ENCODE results near the gene TNFAIP8L3.

TNFAIP8L3 gene

GRCh38 chr15:51067510-51067909 is 27.2 kb downstream of the TNFAIP8L3 start:
- no peaks in the 10 kb centered on the region for H3K36me3 ChIP-seq
- H4K20me1 ChIP-seq = no peaks in the 10 kb centered on the region
- no peak overlapping the region for H3K4me3 ChIP-seq
- H3K4me2 ChIP-seq = no peak overlapping the region
- no peak overlapping the region for H3K9ac ChIP-seq
- H3K4me1 ChIP-seq = peaks cover 10 to 33% (median 18%) of the 10 kb centered on the region in 10 experiments; a peak in 18 of 20 replicates
- no peaks in the 10 kb centered on the region for H3K9me3 ChIP-seq (replicated peaks in 1 of 11)
- H3K27ac ChIP-seq = no peak overlapping the region
- no peaks in the 10 kb centered on the region for H3K27me3 ChIP-seq
- TF ChIP-seq Cebpa-rat (IDR thresholded peaks at IDR 0.05) = no peak

- no peak overlapping the region for H3K4me3 ChIP-seq
- no peak for TF ChIP-seq Cebpa-rat (IDR thresholded peaks at IDR 0.05)
- H4K20me1 ChIP-seq = no peaks in the 10 kb centered on the region
- no peaks in the 10 kb centered on the region for H3K27me3 ChIP-seq
- no peak overlapping the region for H3K4me2 ChIP-seq
- no peaks in the 10 kb centered on the region for H3K36me3 ChIP-seq
- no peak overlapping the region for H3K27ac ChIP-seq
- H3K9ac ChIP-seq = no peak overlapping the region
- peaks cover 10 to 24% (median 14%) of the 10 kb centered on the region in 10 experiments; a peak in 18 of 20 replicates for H3K4me1 ChIP-seq
- no peaks in the 10 kb centered on the region for H3K9me3 ChIP-seq (replicated peaks in 1 of 11)
These were observed 28.9 kb downstream of the TNFAIP8L3 start for GRCh38 chr15:51065781-51066180.

- peaks cover 9 to 24% (median 11%) of the 10 kb centered on the region in 10 experiments; a peak in 18 of 20 replicates for H3K4me1 ChIP-seq
- no peaks in the 10 kb centered on the region for H3K27me3 ChIP-seq
- no peak overlapping the region for H3K27ac ChIP-seq
- no peak overlapping the region for H3K4me3 ChIP-seq
- TF ChIP-seq Cebpa-rat (IDR thresholded peaks at IDR 0.05) = no peak
- H3K4me2 ChIP-seq = no peak overlapping the region
- no peak overlapping the region for H3K9ac ChIP-seq
- H3K36me3 ChIP-seq = no peaks in the 10 kb centered on the region
- no peaks in the 10 kb centered on the region for H4K20me1 ChIP-seq
- H3K9me3 ChIP-seq (replicated peaks in 1 of 11) = no peaks in the 10 kb centered on the region
These were observed 29.4 kb downstream of the TNFAIP8L3 start for GRCh38 chr15:51065261-51065660.

GRCh38 chr15:51062736-51063135 is 32.0 kb downstream of the TNFAIP8L3 start:
- peak overlapping the region in 2 of 11 experiments; percentile 22 to 47; a peak in 4 of 22 replicates for H3K4me2 ChIP-seq

GRCh38 chr15:51060030-51060673 is 34.6 kb downstream of the TNFAIP8L3 start:
- no peak for TF ChIP-seq Cebpa-rat (IDR thresholded peaks at IDR 0.05)
- H3K27ac ChIP-seq = no peak overlapping the region
- H4K20me1 ChIP-seq = no peaks in the 10 kb centered on the region
- H3K4me1 ChIP-seq = peaks cover 0 to 17% (median 0%) of the 10 kb centered on the region in 10 experiments; a peak in 4 of 20 replicates
- H3K9me3 ChIP-seq (replicated peaks in 1 of 11) = no peaks in the 10 kb centered on the region
- no peak overlapping the region for H3K4me3 ChIP-seq
- no peak overlapping the region for H3K9ac ChIP-seq
- no peaks in the 10 kb centered on the region for H3K36me3 ChIP-seq
- H3K4me2 ChIP-seq = no peak overlapping the region
- H3K27me3 ChIP-seq = no peaks in the 10 kb centered on the region

More at GRCh38 chr15:51062736-51063135, 32.0 kb downstream of the TNFAIP8L3 start:
- no peak for TF ChIP-seq Cebpa-rat (IDR thresholded peaks at IDR 0.05)
- Histone ChIP-seq H3K27me3 (no peaks in the 10 kb centered on the region), H3K27ac (no peak overlapping the region), H3K36me3 (no peaks in the 10 kb centered on the region), H3K9me3 (replicated peaks in 1 of 11) (no peaks in the 10 kb centered on the region), H3K9ac (no peak overlapping the region), H4K20me1 (no peaks in the 10 kb centered on the region), H3K4me3 (no peak overlapping the region), H3K4me1 (peaks cover 0 to 24% (median 0%) of the 10 kb centered on the region in 10 experiments; a peak in 4 of 20 replicates)

- peaks cover 0 to 49% (median 6%) of the 10 kb centered on the region in 10 experiments; a peak in 12 of 20 replicates for H3K4me1 ChIP-seq
- no peak overlapping the region for H3K9ac ChIP-seq
- no peaks in the 10 kb centered on the region for H3K27me3 ChIP-seq
- no peaks in the 10 kb centered on the region for H4K20me1 ChIP-seq
- TF ChIP-seq Cebpa-rat (IDR thresholded peaks at IDR 0.05) = no peak
- no peak overlapping the region for H3K4me3 ChIP-seq
- H3K27ac ChIP-seq = no peak overlapping the region
- no peaks in the 10 kb centered on the region for H3K36me3 ChIP-seq
- H3K4me2 ChIP-seq = no peak overlapping the region
- no peaks in the 10 kb centered on the region for H3K9me3 ChIP-seq (replicated peaks in 1 of 11)
These were observed 40.2 kb downstream of the TNFAIP8L3 start for GRCh38 chr15:51054535-51054934.

GRCh38 chr15:51053571-51053970 is 41.1 kb downstream of the TNFAIP8L3 start:
- no peaks in the 10 kb centered on the region for H3K36me3 ChIP-seq
- TF ChIP-seq Cebpa-rat (IDR thresholded peaks at IDR 0.05) = no peak
- H3K4me3 ChIP-seq = no peak overlapping the region
- no peaks in the 10 kb centered on the region for H3K9me3 ChIP-seq (replicated peaks in 1 of 11)
- no peaks in the 10 kb centered on the region for H4K20me1 ChIP-seq
- no peak overlapping the region for H3K27ac ChIP-seq
- H3K4me1 ChIP-seq = peaks cover 0 to 59% (median 6%) of the 10 kb centered on the region in 10 experiments; a peak in 12 of 20 replicates
- peak overlapping the region in 2 of 11 experiments; percentile 85 to 89; a peak in 3 of 22 replicates for H3K4me2 ChIP-seq
- no peaks in the 10 kb centered on the region for H3K27me3 ChIP-seq
- no peak overlapping the region for H3K9ac ChIP-seq

- no peaks in the 10 kb centered on the region for H3K36me3 ChIP-seq
- no peak for TF ChIP-seq Cebpa-rat (IDR thresholded peaks at IDR 0.05)
- H3K27me3 ChIP-seq = no peaks in the 10 kb centered on the region
- H3K4me1 ChIP-seq = peaks cover 0 to 77% (median 11%) of the 10 kb centered on the region in 10 experiments; a peak in 12 of 20 replicates
- peak overlapping the region in 2 of 10 experiments; percentile 6 to 11; a peak in 2 of 20 replicates for H3K4me3 ChIP-seq
- peak overlapping the region in 2 of 11 experiments; percentile 62 to 70; a peak in 3 of 22 replicates for H3K9ac ChIP-seq
- H3K27ac ChIP-seq = peak overlapping the region in 3 of 11 experiments; percentile 29 to 81 (median 65); a peak in 6 of 22 replicates
- no peaks in the 10 kb centered on the region for H4K20me1 ChIP-seq
- H3K9me3 ChIP-seq (replicated peaks in 1 of 11) = no peaks in the 10 kb centered on the region
- H3K4me2 ChIP-seq = peak overlapping the region in 7 of 11 experiments; percentile 5 to 89 (median 39); a peak in 12 of 22 replicates
These were observed 42.9 kb downstream of the TNFAIP8L3 start for GRCh38 chr15:51051776-51052175.

- peak overlapping the region in 3 of 11 experiments; percentile 68 to 89 (median 85); a peak in 6 of 22 replicates for H3K4me2 ChIP-seq
- H4K20me1 ChIP-seq = no peaks in the 10 kb centered on the region
- no peak for TF ChIP-seq Cebpa-rat (IDR thresholded peaks at IDR 0.05)
- H3K9me3 ChIP-seq (replicated peaks in 1 of 11) = no peaks in the 10 kb centered on the region
- no peaks in the 10 kb centered on the region for H3K27me3 ChIP-seq
- H3K4me3 ChIP-seq = 0 out of 20 replicates have a peak overlapping the region, but pooled peaks of 1 of the 10 experiments have one; percentile 21
- H3K4me1 ChIP-seq = peaks cover 0 to 80% (median 11%) of the 10 kb centered on the region in 10 experiments; a peak in 12 of 20 replicates
- no peaks in the 10 kb centered on the region for H3K36me3 ChIP-seq
- peak overlapping the region in 2 of 11 experiments; percentile 53 to 65; a peak in 3 of 22 replicates for H3K9ac ChIP-seq
- H3K27ac ChIP-seq = peak overlapping the region in 3 of 11 experiments; percentile 32 to 77 (median 70); a peak in 5 of 22 replicates
These were observed 45.6 kb downstream of the TNFAIP8L3 start for GRCh38 chr15:51049081-51049480.

All from BLaER1 treated with 17β-estradiol and CSF1 and Interleukin-3, amounts not matched to agents 10 nM and 100 nM (cell line).